Suppressor macrophage (primary cell): ENCODE data around the gene SSBP1.

Experiments used
- DNase-seq, 4 experiments: peaks; one replicate each; pipeline ENCODE4 v3.0.0-alpha.2; 2020 to 2022

SSBP1 gene

GRCh38 chr7:141776374-141776773, 38.2 kb downstream of the SSBP1 start, which contains the start of gene TAS2R4:
TAS2R4 (plus strand) TSS chr7:141776674; CDS start chr7:141778489, 1,815 bp downstream.
- no peak for DNase-seq

DNA sequence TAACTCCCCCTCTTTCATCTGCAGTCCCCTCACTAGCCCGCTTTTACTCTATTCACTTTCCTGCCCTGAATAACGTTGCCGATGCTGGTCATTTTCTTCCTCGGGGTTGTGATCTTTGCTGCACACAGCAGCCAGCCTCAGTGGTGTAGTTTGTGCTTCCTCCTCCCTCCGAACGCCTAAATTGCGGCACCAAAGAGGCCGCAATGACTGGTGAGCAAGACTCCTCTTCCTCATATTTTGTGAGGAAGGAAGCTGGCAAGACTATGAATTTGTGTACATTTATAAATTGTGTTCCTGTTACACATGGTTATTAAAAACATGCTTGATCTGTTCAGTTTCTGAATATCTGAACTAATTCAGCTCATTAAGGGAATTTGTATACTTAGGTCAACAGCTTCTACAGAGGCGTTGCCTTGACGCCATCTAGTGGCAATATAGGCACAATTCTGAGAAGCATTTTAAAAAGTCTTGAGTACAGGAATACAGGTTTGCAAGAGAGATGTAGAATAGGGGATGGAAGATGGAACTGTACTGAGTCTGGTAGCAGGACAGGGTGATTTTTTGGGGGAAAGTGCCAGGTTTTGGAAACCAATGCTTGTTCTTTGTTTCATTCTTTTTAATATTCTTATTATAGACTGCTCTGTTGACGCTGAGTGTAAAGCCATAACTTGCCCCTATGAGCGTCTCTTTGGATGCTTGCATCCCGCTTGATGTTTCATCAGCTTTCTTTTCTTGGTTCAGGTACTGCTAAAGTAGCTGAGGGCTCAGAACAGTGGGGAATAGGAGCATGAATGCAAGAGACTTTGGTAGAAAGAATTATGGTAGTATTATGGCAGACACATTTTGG, 47.8 kb downstream of the SSBP1 start:
- DNase-seq, result peak; percentile 36 to 74 (median 64)

DNA sequence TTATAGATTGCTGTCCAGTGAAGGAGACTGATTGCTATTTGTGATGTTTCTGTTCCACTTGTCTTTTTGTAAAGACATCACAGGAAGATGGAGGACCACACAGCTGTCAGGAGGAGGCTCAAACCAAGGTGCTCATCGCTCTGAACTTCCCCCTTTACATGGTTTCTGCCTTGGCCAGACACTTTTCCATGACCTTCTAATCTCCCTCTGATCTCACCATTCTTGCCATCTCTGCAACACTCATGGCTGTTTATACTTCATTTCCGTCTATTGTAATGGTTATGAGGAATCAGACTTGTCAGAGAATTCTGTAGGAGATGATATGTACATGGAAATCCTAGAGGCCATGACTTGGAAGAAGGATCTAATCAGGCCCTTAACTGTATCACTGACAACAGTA, 50.1 kb downstream of the SSBP1 start:
- no peak for DNase-seq

- no peak for DNase-seq
These were observed 51.8 kb downstream of the SSBP1 start, which contains the start of gene TAS2R5 for GRCh38 chr7:141789917-141790316. TAS2R5 (plus strand) TSS chr7:141790217; CDS start chr7:141790362, 145 bp downstream.

GRCh38 chr7:141792526-141792925, 54.4 kb downstream of the SSBP1 start:
- DNase-seq, result no peak
